ENCODE results near the gene MEDAG.
A peak's percentile ranks its signal among the peaks of the same experiment; 100 is the strongest.
"Not testable (repeated sequence)": the region's sequence is repeated elsewhere in the genome, so short reads cannot be mapped to it uniquely, and the experiment has no call there.

Gene MEDAG

DNA sequence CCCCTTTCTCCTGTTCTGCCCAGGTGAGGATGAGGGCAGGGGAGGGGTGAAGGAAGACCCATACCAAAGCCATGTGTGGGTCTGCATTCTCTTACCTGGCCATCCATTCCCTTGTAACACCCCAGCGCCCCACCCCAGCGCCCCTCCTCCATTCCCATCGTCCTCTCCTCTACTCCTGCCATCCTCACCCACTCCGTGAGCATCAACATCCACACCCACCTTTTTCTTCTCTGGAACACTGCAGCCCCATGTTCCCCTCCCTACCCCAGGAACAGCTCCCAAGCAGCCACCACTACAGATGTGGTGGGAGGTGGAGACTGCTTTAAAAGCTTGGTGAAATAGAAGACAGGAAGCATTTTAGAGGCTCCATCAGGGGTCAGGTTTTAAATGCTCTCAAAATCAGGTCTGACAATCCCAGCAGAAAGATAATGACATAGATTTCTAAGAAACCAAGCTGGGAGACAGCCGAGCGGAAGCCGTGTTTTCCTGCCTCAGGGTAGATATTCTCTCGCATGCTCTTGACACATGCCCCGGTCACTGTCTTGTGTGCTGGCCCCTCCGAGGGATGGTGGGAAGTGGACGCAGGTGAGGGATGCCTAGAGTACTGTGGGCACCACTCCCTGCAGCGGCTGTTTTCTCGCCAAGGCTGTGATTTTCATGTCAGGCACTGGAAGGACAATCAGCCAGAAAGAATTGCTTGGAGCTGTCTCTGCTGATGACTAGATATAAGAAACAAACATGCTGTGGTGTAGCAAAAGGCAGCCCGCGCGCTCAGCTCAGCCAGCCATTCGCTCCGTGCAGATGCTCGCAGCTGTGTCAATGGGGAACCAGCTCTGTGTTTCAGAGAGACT is 9.8 kb downstream of the MEDAG start:
- Mint-ChIP-seq H3K27ac (no peak overlapping the region), H3K36me3 (no peaks in the 10 kb centered on the region), H3K9me3 (no peaks in the 10 kb centered on the region), H3K4me3 (no peak overlapping the region), H3K4me1 (no peaks in the 10 kb centered on the region)
- no peak for DNase-seq (ENCODE audit: low spot score in 2 of 2)
- no peak for ATAC-seq

DNA sequence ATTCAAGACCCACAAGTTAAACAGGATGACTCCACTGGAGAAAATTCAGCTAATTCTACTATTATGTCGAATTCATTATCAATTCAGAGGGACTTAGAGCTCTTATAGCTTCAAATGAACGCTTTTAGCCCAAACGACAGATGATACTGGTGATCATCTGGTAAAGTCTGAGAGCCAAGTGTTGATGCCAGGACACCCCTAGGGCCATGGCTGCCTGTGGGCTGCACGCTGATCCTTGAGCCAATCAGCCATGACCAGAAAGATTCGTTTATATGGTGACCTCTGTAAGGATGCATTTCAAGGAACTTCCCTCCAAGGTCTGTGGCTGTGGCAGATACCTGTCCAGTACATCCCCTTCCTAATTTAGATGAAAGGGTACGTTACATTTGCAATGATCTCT is 10.9 kb downstream of the MEDAG start:
- DNase-seq (ENCODE audit: low spot score in 2 of 2) (no peak), ATAC-seq (no peak)
- Mint-ChIP-seq H3K4me1 (no peaks in the 10 kb centered on the region), H3K4me3 (no peak overlapping the region), H3K27ac (no peak overlapping the region), H3K36me3 (no peaks in the 10 kb centered on the region), H3K9me3 (no peaks in the 10 kb centered on the region)

DNA sequence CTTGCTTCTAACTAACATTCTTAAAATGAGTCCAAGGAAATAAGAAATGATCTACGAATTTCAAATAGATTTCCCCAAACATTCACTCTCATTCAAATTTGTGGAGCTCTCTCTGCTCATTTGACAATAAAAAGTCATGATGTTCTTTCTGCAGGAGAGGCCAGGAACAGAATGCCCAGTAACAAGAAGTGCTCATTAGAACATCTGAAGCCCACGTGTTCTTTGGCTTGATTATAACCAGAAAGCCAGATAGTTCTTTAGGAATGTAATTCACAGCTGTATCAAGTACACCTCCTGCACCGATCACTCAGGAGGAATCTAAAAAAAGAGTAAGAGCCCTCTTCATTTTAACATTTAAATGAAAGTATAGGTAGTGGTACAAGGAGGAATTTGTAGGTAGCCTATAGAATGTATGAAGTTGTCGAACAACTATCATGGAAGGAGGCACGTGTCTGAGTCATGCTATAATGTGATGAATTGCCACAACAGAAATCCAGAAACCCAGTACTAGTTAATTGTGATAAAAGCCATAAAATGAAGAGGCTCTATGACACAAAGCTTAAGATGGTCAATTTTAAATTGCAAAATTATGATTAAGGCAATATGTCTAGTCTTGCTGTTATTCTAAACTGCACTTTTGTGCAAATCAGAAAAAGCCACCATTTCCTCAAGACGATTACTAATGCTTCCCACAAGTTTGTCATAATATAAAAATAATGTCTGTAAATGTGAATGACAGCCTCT is 12.8 kb downstream of the MEDAG start:
- H3K9me3 Mint-ChIP-seq = no peaks in the 10 kb centered on the region
- ATAC-seq (no peak), DNase-seq (ENCODE audit: low spot score in 2 of 2) (no peak)
- no peaks in the 10 kb centered on the region for H3K36me3 Mint-ChIP-seq
- peaks cover 4% of the 10 kb centered on the region for H3K4me1 Mint-ChIP-seq
- H3K27ac Mint-ChIP-seq = no peak overlapping the region
- H3K4me3 Mint-ChIP-seq = no peak overlapping the region

DNA sequence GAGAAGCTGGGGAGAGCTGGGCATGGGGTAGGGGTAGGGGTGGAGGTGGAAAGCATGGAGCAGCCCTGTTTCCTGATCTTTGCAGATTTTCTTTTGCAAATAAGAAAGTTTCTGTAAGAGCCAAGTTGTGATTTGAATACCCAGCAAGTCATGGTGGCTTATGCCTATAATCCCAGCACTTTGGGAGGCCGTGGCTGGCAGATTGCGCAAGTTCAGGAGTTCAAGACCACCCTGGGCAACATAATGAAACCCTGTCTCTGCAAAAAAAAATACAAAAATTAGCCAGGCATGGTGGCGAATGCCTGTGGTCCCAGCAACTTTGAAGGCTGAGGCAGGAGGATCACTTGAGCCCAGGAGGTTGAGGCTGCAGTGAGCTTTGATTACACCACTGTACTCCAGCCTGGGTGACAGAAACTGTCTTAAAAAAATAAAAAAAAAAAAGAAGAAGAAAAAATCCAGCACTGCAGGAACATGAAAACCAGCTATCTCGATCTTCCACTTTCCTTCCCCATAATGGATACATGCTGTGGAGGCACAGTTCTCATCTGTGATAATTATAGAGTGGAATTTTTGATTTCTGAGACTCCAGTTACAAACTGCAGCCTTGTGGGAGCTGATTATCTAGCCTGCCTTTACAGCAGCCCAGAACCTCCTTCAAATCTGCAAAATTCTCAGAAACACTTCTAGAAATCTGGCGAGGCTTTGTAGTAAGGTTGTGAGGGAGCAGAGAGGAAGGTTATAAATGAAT is 14.3 kb downstream of the MEDAG start:
- no peaks in the 10 kb centered on the region for H3K9me3 Mint-ChIP-seq
- H3K27ac Mint-ChIP-seq = no peak overlapping the region
- H3K36me3 Mint-ChIP-seq = no peaks in the 10 kb centered on the region

DNA sequence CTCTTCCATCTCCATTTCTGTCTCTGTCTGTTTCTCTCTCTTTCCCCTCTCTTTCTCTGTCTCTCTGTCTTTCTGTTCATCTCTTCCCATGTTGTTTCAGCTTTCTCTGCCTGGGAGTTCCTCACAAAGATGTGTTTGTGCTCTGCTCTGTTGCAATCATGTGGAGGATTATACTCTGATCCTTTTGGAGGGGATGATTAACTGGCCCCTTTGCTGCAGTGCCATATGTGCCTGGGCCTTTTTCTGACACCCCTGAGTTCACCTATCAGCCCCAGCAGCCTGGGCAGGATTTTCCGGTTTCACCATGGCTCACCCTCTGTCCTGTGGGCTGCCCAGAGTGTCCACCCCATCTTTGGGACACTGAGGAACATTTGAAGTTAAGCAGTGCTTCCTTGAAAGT is 17.3 kb downstream of the MEDAG start:
- Mint-ChIP-seq H3K27ac (no peak overlapping the region), H3K4me3 (no peak overlapping the region), H3K9me3 (no peaks in the 10 kb centered on the region), H3K36me3 (no peaks in the 10 kb centered on the region), H3K4me1 (peaks cover 4% of the 10 kb centered on the region)
- DNase-seq (ENCODE audit: low spot score in 2 of 2) (no peak), ATAC-seq (no peak)

More for the DNA sequence above, 14.3 kb downstream of the MEDAG start:
- Mint-ChIP-seq H3K4me3 (no peak overlapping the region), H3K4me1 (peaks cover 4% of the 10 kb centered on the region)
- ATAC-seq (no peak), DNase-seq (ENCODE audit: low spot score in 2 of 2) (no peak)

DNA sequence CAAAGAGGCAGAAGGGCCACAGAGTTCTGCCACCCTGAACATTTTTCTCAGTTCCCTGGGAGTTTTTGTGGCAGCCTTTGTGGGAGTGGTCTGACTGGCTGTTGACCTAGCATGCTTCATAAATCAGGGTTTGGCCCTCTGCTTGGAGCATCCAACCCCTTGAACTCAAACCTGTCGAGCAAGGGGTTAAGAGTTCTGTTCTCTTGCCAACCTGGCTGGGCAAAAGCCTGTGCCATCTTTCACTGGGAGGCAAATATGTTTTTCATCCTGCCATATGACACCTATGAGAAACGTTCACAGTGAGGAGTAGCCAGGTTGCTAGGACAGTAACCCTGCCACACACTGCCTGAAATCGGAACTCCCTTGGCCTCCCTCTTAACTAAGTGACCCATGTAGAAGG is 18.6 kb downstream of the MEDAG start:
- Mint-ChIP-seq H3K27ac (no peak overlapping the region), H3K4me1 (peaks cover 4% of the 10 kb centered on the region), H3K36me3 (no peaks in the 10 kb centered on the region), H3K4me3 (no peak overlapping the region), H3K9me3 (no peaks in the 10 kb centered on the region)
- DNase-seq (ENCODE audit: low spot score in 2 of 2) (no peak), ATAC-seq (no peak)

DNA sequence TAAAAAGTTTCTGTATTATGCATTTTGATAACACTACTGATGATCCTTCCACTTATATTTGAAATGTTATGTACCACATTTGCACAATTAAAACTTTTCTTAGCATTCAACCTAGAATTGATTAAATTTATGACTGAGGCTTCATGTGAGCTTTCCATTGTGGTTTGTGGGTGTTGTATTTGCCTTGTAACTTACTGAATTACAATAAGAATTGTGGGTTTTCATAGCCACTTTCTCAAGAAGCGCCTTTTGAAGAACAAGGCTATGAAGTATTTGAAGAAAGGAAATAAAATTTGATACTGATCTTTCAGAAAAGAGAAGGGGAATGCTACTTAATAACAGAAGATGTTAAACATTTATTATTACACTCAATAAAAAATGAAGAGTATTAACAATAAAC is 19.4 kb downstream of the MEDAG start:
- ATAC-seq (no peak), DNase-seq (ENCODE audit: low spot score in 2 of 2) (no peak)
- Mint-ChIP-seq H3K9me3 (no peaks in the 10 kb centered on the region), H3K4me3 (no peak overlapping the region), H3K36me3 (no peaks in the 10 kb centered on the region), H3K27ac (no peak overlapping the region), H3K4me1 (peaks cover 4% of the 10 kb centered on the region)

DNA sequence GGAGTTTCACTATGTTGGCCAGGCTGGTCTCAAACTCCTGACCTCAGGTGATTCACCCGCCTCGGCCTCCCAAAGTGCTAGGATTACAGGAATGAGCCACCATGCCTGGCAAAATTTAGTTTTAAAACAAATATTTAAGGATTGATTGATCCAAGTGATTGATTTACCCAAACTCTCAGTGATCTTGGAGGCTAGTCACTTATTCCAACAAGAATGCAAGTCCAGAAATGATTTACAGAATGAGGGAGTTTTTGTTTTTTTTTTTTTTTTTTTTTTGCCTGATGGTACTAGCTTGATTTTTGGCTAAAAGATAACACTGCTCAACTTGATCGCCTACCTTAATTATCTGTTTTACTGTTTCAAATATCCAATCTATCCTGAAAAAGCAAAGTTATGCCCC is 20.7 kb downstream of the MEDAG start:
- ATAC-seq = no peak
- H3K27ac Mint-ChIP-seq = no peak overlapping the region
- DNase-seq (ENCODE audit: low spot score in 2 of 2) = no peak
- H3K9me3 Mint-ChIP-seq = no peaks in the 10 kb centered on the region
- H3K36me3 Mint-ChIP-seq = no peaks in the 10 kb centered on the region
- peaks cover 4% of the 10 kb centered on the region for H3K4me1 Mint-ChIP-seq
- no peak overlapping the region for H3K4me3 Mint-ChIP-seq

DNA sequence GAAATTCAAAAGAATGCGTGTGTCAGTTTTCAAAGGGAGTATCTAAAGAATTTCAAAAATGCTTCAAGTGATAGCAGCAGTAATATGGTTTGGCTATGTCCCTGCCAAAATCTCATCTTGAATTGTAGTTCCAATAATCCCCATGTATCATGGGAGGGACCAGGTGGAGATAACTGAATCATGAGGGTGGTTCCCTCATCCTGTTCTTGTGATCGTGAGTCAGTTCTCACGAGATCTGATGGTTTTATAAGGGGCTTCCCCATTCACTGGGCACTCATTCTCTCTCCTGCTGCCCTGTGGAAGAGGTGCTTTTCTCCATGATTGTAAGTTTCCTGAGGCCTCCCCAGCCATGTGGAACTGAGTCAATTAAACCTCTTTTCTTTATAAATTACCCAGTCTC is 21.1 kb downstream of the MEDAG start:
- H3K4me1 Mint-ChIP-seq; DNase-seq (ENCODE audit: low spot score in 2 of 2); H3K9me3 Mint-ChIP-seq; H3K36me3 Mint-ChIP-seq; H3K27ac Mint-ChIP-seq; H3K4me3 Mint-ChIP-seq: not testable (repeated sequence)
- peak; percentile 44 for ATAC-seq

DNA sequence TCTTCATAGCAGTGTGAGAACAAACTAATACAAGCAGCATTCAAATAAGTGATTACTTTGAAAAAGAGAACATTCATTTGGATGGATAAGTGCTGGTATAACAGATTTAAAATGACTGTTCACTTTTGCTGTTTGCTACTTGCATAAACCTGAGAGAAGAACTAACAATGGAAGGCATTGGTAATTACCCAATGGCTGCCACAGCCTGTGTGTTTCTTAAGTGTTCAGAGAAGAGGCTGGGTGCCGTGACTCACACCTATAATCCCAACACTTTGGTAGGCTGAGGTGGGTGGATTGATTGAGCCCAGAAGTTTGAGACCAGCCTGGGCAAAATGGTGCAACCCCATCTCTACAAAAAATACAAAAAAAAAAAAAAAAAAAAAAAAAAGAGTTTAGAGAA is 21.5 kb downstream of the MEDAG start:
- Mint-ChIP-seq H3K27ac (no peak overlapping the region), H3K4me1 (peaks cover 4% of the 10 kb centered on the region), H3K36me3 (no peaks in the 10 kb centered on the region), H3K9me3 (no peaks in the 10 kb centered on the region), H3K4me3 (no peak overlapping the region)
- peak; percentile 39 for ATAC-seq
- DNase-seq (ENCODE audit: low spot score in 2 of 2) = no peak

DNA sequence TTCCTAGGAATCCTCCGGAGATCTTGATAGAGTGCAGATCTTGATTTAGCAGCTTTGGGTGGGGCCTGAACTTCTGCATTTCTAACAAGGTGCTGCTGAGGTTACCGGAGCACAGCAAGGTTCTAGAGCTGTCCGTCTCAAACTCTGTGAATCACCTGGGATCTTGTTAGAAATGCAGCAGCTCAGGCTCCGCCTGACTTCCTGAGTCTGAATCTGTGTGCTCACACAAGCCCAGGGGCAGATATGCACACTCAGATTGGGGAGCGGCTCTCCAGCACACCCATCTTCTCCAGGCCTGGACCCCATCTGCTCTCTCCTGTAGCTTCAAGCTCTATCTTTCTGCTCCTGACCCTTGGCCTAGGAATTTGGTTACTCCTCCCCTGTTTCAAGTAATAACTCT is 22.9 kb downstream of the MEDAG start:
- no peak overlapping the region for H3K27ac Mint-ChIP-seq
- H3K4me1 Mint-ChIP-seq = no peaks in the 10 kb centered on the region
- DNase-seq (ENCODE audit: low spot score in 2 of 2) = no peak
- no peaks in the 10 kb centered on the region for H3K36me3 Mint-ChIP-seq
- no peak overlapping the region for H3K4me3 Mint-ChIP-seq
- no peak for ATAC-seq
- H3K9me3 Mint-ChIP-seq = no peaks in the 10 kb centered on the region

DNA sequence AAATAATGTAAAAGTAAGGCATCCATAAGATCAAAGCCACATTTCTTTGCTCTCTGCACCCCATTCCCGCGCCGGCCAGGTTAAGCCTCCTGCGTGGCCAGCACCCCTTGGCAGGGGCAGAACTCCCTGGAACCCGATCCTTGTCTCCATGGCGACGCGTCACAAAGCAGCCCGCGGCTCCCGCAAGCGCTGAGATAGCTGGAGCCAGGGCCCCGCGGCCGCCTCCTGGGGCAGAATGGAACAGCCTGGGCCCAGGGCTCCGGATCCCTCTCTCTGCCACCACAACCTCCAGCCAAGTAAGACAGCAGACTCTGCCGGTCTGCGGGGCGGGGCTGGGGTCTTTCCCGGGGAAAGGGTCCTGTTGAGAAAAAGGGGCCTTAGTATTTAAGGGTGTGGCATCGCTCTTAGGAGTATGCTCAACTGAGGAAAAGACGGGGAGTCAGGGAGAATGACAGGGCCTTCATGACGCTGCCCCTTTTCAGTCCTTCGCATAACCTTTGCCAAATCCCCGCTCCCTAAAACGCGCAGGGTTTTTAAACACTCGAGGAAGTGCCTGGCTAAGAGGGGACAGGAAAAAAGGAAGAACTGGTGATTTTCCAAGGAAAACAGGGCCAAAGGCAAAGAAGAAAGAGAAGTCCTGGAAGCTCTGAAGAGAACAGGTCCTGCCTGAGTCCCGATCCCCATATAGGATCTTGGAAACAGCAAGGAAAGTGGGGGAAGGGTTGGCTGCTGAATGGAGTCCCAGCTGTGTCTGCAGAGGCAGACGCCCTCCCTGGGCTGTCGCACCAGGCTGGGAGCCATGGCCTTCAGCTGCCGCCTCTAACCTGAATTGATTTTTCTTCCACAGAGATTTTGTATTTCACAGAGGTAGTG is 26.6 kb downstream of the MEDAG start, which contains the start of gene TEX26:
TEX26 (plus strand) TSS at position 176 of the 873 bp plus-strand sequence; CDS start at position 236, 60 bp downstream.
- Mint-ChIP-seq H3K4me1 (no peaks in the 10 kb centered on the region), H3K4me3 (no peak within 1 kb of the TSS), H3K27ac (no peak within 1 kb of the TSS), H3K36me3 (no peaks in the 10 kb centered on the region), H3K9me3 (peaks cover 3% of the 10 kb centered on the region)
- DNase-seq (ENCODE audit: low spot score in 2 of 2) (no peak), ATAC-seq (no peak)

DNA sequence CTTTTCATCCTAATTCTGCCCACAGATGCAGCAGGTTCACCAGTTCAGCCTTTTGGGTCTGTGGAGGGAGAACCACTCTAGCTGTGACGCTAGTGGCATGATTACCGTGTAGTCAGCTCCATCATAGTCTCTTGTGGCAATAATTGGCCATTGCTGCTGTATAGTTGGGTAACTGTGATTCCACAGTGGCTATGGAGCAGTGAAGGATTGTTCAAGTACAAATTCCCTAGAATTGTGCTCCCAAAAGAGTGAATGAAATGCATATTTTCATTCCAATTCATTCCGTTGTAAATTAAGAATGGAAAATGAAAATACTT is 27.2 kb downstream of the MEDAG start:
- Mint-ChIP-seq H3K9me3 (peaks cover 5% of the 10 kb centered on the region), H3K36me3 (no peaks in the 10 kb centered on the region), H3K4me3 (no peak overlapping the region), H3K4me1 (no peaks in the 10 kb centered on the region), H3K27ac (no peak overlapping the region)
- ATAC-seq (no peak), DNase-seq (ENCODE audit: low spot score in 2 of 2) (no peak)

DNA sequence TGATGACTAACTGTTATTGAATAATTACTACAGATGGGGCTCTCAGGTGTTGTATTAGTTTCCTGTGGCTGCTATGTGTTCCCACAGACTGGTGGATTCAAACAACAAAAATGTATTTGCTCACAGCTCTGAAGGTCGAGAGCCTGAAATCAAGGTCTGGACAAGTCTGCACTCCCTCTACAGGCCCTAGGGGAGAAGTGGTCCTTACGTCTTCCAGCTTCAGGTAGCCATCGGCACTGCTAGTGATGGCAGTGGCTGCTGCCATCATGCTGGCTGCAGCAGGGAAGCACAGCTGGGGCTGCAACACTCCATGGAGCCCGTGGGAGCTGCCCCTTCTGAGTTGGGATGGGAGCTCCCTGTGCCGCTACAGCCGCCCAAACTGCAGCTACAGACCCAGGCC is 28.3 kb downstream of the MEDAG start:
- ATAC-seq = peak; percentile 13
- Mint-ChIP-seq H3K4me3 (no peak overlapping the region), H3K36me3 (no peaks in the 10 kb centered on the region), H3K27ac (no peak overlapping the region), H3K9me3 (peaks cover 5% of the 10 kb centered on the region), H3K4me1 (no peaks in the 10 kb centered on the region)
- no peak for DNase-seq (ENCODE audit: low spot score in 2 of 2)

DNA sequence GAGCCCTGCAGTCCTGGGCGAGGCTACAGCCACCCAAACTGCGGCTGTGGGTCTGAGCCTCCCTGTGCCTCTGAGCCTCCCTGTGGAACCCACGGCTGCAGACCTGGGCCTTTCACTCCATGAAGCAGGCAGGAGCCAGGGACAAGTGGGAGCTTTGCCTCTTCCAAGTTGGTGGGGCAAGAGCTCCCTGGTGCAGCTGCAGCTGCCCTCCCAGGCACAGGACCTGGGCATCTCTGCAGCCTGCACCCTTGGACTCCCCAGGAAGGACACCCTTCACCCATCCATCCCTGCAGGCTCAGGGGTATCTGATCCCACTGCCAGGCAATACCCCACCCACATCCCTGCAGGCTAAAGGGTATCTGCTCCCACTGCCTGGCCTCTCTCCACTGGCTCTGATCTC is 28.7 kb downstream of the MEDAG start:
- no peaks in the 10 kb centered on the region for H3K36me3 Mint-ChIP-seq
- no peak overlapping the region for H3K27ac Mint-ChIP-seq
- peak; percentile 26 for ATAC-seq
- H3K4me1 Mint-ChIP-seq = no peaks in the 10 kb centered on the region
- no peak overlapping the region for H3K4me3 Mint-ChIP-seq
- peaks cover 5% of the 10 kb centered on the region for H3K9me3 Mint-ChIP-seq
- no peak for DNase-seq (ENCODE audit: low spot score in 2 of 2)

Data from stimulated activated effector memory CD8-positive, alpha-beta T cell treated with anti-CD3 and anti-CD28 coated beads, Interleukin-12 subunit alpha, Interleukin-12 subunit beta, amount 100 ng/mL, for 72 hours (primary cell).